CD4-positive, alpha-beta T cell (primary cell): Measurements from ENCODE around the gene PRM2. TPM values are rescaled to one million over a fixed set of nuclear protein-coding genes. Genes with fewer than 3 reads are reported as not detected.

ENCODE experiments used
- ATAC-seq: fragments of 200-7000 bp; cut with Tn5 transposase; one replicate; pipeline ENCODE4 v1.10.0; 2022; ENCODE audit warnings: mild to moderate bottlenecking; ENCODE audit not compliant: poor library complexity
- CTCF ChIA-PET: fragments of 350-600 bp; sonication (Branson Sonifier 250); formaldehyde crosslinking; loops from one replicate; lab custom pipeline; 2021; ENCODE audit warnings: antibody characterized with exemption, inconsistent platforms; lab: Charles Lee
- POLR2A ChIA-PET: fragments of 350-600 bp; sonication (Branson Sonifier 250); formaldehyde crosslinking; loops from one replicate; lab custom pipeline; 2021; ENCODE audit warnings: antibody characterized with exemption, inconsistent platforms; lab: Charles Lee
- DNase-seq, 14 experiments: peaks; one replicate each; pipeline ENCODE4 v3.0.0-alpha.2; 2013 to 2020; ENCODE audit warnings: mixed read lengths in 2 of 14
- H3K27ac ChIP-seq, 2 donors: one replicate each; pipeline versions ENCODE4 v1.5.1 to v1.7.0; 2013; ENCODE audit warnings: low read length in 2 of 2, low read depth in 1 of 2, mild to moderate bottlenecking in 1 of 2
- H3K27me3 ChIP-seq, 2 experiments: 1 replicate in 1 of 2; 2 replicates in 1 of 2; pipeline versions ENCODE4 v1.6.1 to v1.7.0; 2013; ENCODE audit warnings: low read length in 2 of 2, control low read depth in 1 of 2, mild to moderate bottlenecking in 1 of 2, moderate library complexity in 1 of 2; ENCODE audit not compliant: insufficient read depth in 2 of 2, control insufficient read depth in 1 of 2
- H3K36me3 ChIP-seq: one replicate; pipeline ENCODE4 v1.6.1; 2013; ENCODE audit warnings: low read length, control low read depth; ENCODE audit not compliant: insufficient read depth
- H3K4me1 ChIP-seq: one replicate; pipeline ENCODE4 v1.6.1; 2013; ENCODE audit warnings: low read length, control low read depth; ENCODE audit not compliant: insufficient read depth
- H3K4me3 ChIP-seq: one replicate; pipeline ENCODE4 v1.5.1; 2013; ENCODE audit warnings: mild to moderate bottlenecking, low read length, moderate library complexity
- H3K9me3 ChIP-seq, 2 experiments: 1 replicate in 1 of 2; 2 replicates in 1 of 2; pipeline versions ENCODE4 v1.6.1 to v1.7.0; 2013; ENCODE audit warnings: low read length in 2 of 2, mild to moderate bottlenecking in 2 of 2, control low read depth in 1 of 2, moderate library complexity in 1 of 2; ENCODE audit not compliant: control insufficient read depth in 1 of 2, insufficient read depth in 1 of 2
- H3K27ac Mint-ChIP-seq: one replicate; pipeline ENCODE4 v1.8.0; 2020; ENCODE audit warnings: mixed read lengths
- H3K27me3 Mint-ChIP-seq: one replicate; pipeline ENCODE4 v1.8.0; 2021; ENCODE audit warnings: mixed read lengths
- H3K36me3 Mint-ChIP-seq: one replicate; pipeline ENCODE4 v1.8.0; 2021; ENCODE audit warnings: low read depth, mixed read lengths
- H3K4me1 Mint-ChIP-seq: one replicate; pipeline ENCODE4 v1.8.0; 2021; ENCODE audit warnings: low read depth, mixed read lengths
- H3K4me3 Mint-ChIP-seq: one replicate; pipeline ENCODE4 v1.8.0; 2020; ENCODE audit warnings: mild to moderate bottlenecking, mixed read lengths
- H3K9me3 Mint-ChIP-seq: one replicate; pipeline ENCODE4 v1.8.0; 2020; ENCODE audit warnings: mixed read lengths
- CTCF ChIP-seq: fragments of 200-600 bp; IDR thresholded peaks from one replicate; pipeline ENCODE4 v1.8.0; 2022; ENCODE audit warnings: antibody characterized with exemption, mild to moderate bottlenecking
- intact Hi-C, 2 experiments: fragments of 100-400 bp; cut with DNase I in 1 of 2; cut with micrococcal nuclease in 1 of 2; formaldehyde crosslinking; loops; one replicate each; pipeline versions ENCODE4 v1.15.1 to v1.9.0; 2023 to 2025; cut with DNase I, micrococcal nuclease
- total RNA-seq, 174 experiments: library from RNA in 2 of 174; stranded (reverse) in 2 of 174; gene quantifications; one replicate each; pipeline ENCODE4 v1.2.3 and lab custom pipeline; 2021 to 2026

PRM2 gene
- total RNA-seq, 2 experiments from 2014 or later = not detected

GRCh38 chr16:11238272-11239202 is 37.7 kb downstream of the PRM2 start:
- Mint-ChIP-seq H3K27ac (peak overlapping the region; percentile 44), H3K27me3 (no peaks in the 10 kb centered on the region), H3K9me3 (no peaks in the 10 kb centered on the region), H3K4me3 (no peak overlapping the region), H3K36me3 (no peaks in the 10 kb centered on the region), H3K4me1 (peaks cover 28% of the 10 kb centered on the region)
- Histone ChIP-seq H3K4me1 (peaks cover 41% of the 10 kb centered on the region), H3K9me3 (no peaks in the 10 kb centered on the region), H3K36me3 (no peaks in the 10 kb centered on the region), H3K27me3 (no peaks in the 10 kb centered on the region), H3K27ac (no peak overlapping the region), H3K4me3 (no peak overlapping the region)
- intact Hi-C loops = no loop called here
- TF ChIP-seq CTCF = no peak
- DNase-seq (no peak), ATAC-seq (no peak)
- CTCF ChIA-PET = interaction anchor here (1.3 kb wide), 1 partner anchor 16 kb away, joined by 4 read pairs; no protein-coding TSS in a partner anchor
- POLR2A ChIA-PET = no interaction called here

GRCh38 chr16:11236461-11237254 is 39.6 kb downstream of the PRM2 start:
- Mint-ChIP-seq H3K4me1 (peaks cover 46% of the 10 kb centered on the region), H3K4me3 (no peak overlapping the region), H3K9me3 (no peaks in the 10 kb centered on the region), H3K27ac (peak overlapping the region; percentile 24), H3K27me3 (no peaks in the 10 kb centered on the region), H3K36me3 (no peaks in the 10 kb centered on the region)
- Histone ChIP-seq H3K36me3 (no peaks in the 10 kb centered on the region), H3K27ac (no peak overlapping the region), H3K4me1 (peaks cover 58% of the 10 kb centered on the region), H3K9me3 (no peaks in the 10 kb centered on the region), H3K27me3 (no peaks in the 10 kb centered on the region), H3K4me3 (no peak overlapping the region)
- ATAC-seq (no peak), DNase-seq (peak in 1 of 14 experiments; percentile 38)
- ChIA-PET POLR2A (interaction anchor here (0.6 kb wide), 1 partner anchor 27 kb away, joined by 3 read pairs; no protein-coding TSS in a partner anchor), CTCF (interaction anchor here (1.3 kb wide), 2 partner anchors 15 to 61 kb away, joined by 3 to 4 read pairs; no protein-coding TSS in a partner anchor)
- intact Hi-C loops = no loop called here
- no peak for TF ChIP-seq CTCF

GRCh38 chr16:11235703-11235991 is 40.6 kb downstream of the PRM2 start:
- H3K4me3 Mint-ChIP-seq = no peak overlapping the region
- ChIA-PET CTCF (interaction anchor here (0.6 to 1.3 kb wide), 3 partner anchors 16 to 62 kb away, joined by 3 to 4 read pairs (median 3); no protein-coding TSS in a partner anchor), POLR2A (interaction anchor here (3.4 kb wide), 1 partner anchor 11 kb away, joined by 23 read pairs; no protein-coding TSS in a partner anchor)
- H3K9me3 Mint-ChIP-seq = no peaks in the 10 kb centered on the region
- no peak for ATAC-seq
- no peak overlapping the region for H3K4me3 ChIP-seq
- no peak for DNase-seq
- H3K27ac ChIP-seq = no peak overlapping the region
- TF ChIP-seq CTCF = no peak
- no peaks in the 10 kb centered on the region for H3K27me3 ChIP-seq
- peaks cover 58% of the 10 kb centered on the region for H3K4me1 ChIP-seq
- intact Hi-C loops = no loop called here
- no peak overlapping the region for H3K27ac Mint-ChIP-seq
- H3K27me3 Mint-ChIP-seq = no peaks in the 10 kb centered on the region
- H3K36me3 ChIP-seq = no peaks in the 10 kb centered on the region
- H3K9me3 ChIP-seq = no peaks in the 10 kb centered on the region
- peaks cover 52% of the 10 kb centered on the region for H3K4me1 Mint-ChIP-seq
- H3K36me3 Mint-ChIP-seq = no peaks in the 10 kb centered on the region
